Fibroblast of the aortic adventitia (primary cell): ENCODE results near the gene SSH3. TPM values are rescaled to one million over a fixed set of nuclear protein-coding genes. Genes with fewer than 3 reads are reported as not detected.
A peak's percentile ranks its signal among the peaks of the same experiment; 100 is the strongest.

ENCODE experiments used
- DNase-seq: peaks from one replicate; pipeline ENCODE4 v3.0.0-alpha.2; 2010; ENCODE audit warnings: low read depth
- H3K4me3 ChIP-seq: 2 replicates; pipeline ENCODE4 v1.5.1; 2011; ENCODE audit warnings: low read depth, mild to moderate bottlenecking, control low read depth, low read length, moderate library complexity
- total RNA-seq: library from RNA; depleted of rRNA; stranded (reverse); fragments of >200 nt; gene quantifications from 2 replicates; pipeline ENCODE4 v1.2.3, GENCODE V29; 2012; ENCODE audit warnings: low replicate concordance
- TF ChIP-seq, protein P1 (sequence below): IDR thresholded peaks from 2 replicates; pipeline ENCODE4 v1.5.1; 2011; ENCODE audit warnings: mild to moderate bottlenecking, low read length, control low read depth, inconsistent platforms; ENCODE audit not compliant: insufficient read depth

The SSH3 gene
- total RNA-seq, 1 donor, result 11.7 TPM

DNA sequence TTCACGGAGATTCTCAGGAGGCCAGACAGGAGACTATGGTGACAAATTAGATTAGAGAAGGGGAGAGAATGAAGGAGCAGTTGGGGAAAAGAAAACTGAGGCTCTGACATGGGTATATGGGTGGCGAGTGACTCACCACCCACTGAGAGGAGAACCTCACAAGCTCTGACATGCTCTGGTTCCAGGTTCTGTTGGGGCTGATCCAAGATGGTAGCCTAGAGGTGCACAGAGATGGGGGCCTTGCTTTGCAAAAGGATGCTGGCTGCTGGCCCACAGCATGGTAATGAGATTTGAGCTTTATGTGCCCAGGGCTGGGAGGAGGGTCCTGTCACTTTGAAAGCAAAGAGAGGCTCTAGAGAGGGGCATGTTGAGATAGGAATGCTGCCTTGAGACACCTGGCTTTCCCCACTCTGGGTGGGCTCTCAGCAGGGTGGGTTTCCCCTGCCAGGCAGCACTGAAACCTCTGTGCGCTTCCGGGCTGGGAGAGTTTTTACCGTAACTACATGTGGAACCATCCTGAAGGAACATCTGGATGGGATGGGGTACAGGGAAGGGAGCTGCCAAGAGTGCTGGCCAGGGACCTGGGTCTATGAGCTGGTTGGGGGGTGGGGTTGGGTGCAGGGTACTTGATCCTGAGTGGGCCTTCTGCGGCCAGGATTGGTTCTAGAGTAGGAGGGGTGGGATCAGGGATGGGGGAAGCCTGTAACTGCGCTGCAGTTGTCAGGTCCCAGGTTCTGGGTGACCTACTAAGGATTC lies 38.3 kb upstream of the SSH3 start:
- no peak overlapping the region for H3K4me3 ChIP-seq
- TF ChIP-seq, protein P1, sequence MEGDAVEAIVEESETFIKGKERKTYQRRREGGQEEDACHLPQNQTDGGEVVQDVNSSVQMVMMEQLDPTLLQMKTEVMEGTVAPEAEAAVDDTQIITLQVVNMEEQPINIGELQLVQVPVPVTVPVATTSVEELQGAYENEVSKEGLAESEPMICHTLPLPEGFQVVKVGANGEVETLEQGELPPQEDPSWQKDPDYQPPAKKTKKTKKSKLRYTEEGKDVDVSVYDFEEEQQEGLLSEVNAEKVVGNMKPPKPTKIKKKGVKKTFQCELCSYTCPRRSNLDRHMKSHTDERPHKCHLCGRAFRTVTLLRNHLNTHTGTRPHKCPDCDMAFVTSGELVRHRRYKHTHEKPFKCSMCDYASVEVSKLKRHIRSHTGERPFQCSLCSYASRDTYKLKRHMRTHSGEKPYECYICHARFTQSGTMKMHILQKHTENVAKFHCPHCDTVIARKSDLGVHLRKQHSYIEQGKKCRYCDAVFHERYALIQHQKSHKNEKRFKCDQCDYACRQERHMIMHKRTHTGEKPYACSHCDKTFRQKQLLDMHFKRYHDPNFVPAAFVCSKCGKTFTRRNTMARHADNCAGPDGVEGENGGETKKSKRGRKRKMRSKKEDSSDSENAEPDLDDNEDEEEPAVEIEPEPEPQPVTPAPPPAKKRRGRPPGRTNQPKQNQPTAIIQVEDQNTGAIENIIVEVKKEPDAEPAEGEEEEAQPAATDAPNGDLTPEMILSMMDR, result no peak
- DNase-seq, result no peak

DNA sequence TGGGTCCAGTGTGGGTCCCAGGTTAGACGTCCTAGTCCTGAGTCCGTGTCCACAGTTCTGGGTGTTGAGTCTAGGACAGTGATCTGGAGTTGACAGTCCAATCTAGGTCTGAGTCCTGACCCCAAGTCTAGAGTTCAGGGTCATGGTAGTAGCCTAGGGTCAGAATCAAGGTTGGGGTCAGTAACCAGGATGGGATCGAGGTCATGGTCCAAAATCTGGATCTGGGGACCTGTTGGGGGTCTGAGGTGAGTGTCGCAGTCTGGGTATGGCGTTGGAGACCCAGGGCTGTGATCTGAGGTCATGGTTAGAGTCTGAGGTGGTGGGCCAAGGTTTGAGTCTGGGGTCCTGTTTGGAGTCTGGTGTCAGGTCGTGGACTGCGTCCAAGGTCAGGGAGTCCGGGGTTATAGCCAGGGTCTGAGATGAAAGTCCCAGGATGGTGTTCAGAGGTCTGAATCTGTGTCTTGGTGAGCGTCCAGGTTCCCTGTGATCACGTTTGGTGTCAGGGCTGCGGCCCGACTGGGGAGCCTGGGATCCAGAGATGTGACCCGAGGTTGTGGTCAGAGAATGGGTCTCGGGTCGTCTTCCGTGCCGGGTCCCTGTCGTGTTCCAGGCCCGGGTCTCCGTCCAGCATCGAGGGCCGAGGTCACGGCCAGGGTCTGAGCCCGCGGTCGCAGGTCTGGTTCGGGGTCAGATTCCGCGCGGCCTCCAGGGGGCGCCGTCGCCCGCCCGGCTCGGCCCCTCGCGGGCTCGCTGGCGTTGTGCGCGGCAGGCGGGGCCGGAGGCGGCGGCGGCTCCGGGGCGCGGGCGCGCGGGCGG lies 37.5 kb upstream of the SSH3 start:
- TF ChIP-seq, protein P1, result peak; percentile 56
- H3K4me3 ChIP-seq, result peak overlapping the region; percentile 83
- peak; percentile 53 for DNase-seq

DNA sequence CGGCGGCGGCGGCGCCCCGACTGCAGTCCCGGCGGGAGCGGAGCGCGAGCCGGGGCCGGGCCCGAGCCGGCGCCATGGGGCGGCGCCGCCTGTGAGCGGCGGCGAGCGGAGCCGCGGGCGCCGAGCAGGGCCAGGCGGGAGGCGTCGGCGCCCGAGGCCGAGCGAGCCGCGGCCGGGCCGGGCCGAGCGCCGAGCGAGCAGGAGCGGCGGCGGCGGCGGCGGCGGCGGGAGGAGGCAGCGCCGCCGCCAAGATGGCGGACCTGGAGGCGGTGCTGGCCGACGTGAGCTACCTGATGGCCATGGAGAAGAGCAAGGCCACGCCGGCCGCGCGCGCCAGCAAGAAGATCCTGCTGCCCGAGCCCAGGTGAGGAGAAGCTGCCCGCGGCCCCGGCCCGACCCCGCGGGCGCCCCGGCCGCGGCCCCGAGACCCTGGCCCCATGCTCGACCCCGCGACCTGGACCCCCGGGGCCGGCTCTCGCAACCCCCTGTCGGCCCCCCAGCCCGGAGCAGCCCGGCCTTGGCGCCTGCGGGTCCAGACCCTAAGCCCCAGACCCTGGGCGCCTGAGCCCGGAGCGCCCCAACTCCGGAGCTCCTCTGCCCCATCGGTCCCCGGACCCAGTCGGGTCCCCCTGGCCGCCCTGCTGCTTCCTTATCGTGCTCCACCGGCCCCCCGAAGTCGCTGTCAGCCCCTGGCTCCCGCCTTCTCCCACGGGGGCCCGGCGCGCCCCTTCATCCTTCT lies 36.7 kb upstream of the SSH3 start, which contains the start of gene GRK2:
Gene GRK2, plus strand, starts transcription at position 25 of the 739 bp plus-strand sequence. Its CDS starts 227 bp downstream, at position 252.
- TF ChIP-seq, protein P1, result no peak
- peak within 1 kb of the TSS; percentile 83 for H3K4me3 ChIP-seq
- no peak for DNase-seq

DNA sequence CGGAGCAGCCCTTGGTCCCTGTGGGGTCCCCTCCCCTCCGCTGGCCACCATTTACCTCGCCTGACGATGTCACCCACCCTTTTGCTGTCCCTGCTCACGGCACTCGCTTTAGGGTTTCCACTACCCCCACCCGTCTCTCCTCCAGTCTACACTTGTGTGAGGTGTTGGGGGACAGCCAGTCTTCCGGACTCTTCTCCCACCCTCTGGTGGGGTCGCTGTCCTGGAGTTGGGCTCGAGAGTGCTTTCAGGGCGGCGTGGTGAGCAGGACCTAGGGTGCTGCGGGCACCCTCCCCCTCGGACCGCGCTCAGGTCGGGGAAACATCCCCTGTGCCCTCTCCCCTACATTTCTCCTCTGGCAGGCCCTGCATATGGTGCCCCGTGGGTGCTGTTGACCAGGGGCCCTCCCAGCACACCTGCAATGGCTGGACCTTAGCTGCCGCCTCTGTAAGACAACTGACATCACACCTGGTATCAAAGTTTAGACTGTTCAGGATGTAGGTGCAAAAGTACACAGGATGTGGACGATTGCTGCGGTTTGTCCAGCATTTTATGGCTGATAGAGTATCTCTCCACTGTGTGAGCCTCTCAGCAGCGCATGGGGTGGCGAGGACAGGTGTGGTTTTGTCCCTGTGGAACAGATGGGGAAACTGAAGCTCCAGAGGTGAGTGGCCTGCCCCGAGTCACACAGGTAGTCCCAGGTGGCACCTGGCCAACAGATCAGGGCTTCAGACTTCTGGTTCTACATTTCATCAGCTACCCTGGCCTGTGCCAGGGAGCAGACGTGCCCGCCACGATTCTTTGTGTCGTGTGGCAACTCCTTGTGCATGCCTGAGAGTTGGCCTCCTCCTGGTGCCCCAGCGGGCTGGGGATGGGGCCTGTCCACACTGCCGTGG lies 35.9 kb upstream of the SSH3 start:
- TF ChIP-seq, protein P1, result no peak
- DNase-seq, result no peak

DNA sequence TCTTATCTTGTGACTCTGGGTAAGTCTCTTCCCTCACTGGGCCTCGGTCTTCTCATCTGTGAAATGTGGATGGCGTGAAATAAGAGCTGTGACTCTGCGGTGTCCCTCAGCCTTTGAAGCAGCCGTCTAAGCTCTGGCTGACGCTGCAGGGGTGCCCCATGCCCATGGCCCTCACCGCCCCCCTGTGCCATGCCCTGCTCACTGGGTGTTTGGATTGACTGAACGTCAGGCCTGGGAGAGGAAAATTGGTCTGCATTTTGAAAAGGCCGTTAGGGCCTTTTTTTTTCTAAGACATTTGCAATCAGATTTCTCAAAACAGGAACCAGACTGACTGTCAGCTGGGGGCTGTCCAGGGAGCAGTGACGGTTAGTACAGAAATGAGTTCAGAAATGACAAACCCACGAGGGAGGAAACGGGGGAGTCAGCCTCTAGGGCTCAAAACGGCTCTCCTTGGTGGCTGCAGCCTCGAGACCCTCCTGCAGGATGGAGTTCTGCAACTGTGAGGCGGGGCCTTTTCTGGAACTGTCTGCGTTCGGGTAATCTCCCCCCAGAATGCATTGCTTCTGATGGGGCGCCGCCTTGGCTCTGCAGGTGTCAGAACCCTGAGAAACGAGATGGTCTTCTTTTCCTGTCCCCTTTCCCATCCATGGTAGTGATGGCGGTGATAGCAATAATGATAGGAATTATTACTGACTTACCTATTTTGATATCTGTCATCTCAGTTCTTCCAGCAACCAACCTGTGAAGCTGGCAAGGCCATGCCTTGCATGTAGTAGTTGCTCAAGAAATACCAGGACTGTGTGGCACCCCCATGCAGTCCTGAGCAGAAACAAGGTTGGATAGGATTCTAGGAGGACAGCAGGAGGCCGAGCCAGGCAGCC lies 35.0 kb upstream of the SSH3 start:
- peak overlapping the region; percentile 83 for H3K4me3 ChIP-seq
- no peak for DNase-seq
- TF ChIP-seq, protein P1, result no peak

More for the DNA sequence above, 35.9 kb upstream of the SSH3 start:
- peak overlapping the region; percentile 83 for H3K4me3 ChIP-seq
